ENCODE measurements around the gene MRPS2.

MRPS2 gene

GRCh38 chr9:135490980-135491464 lies 9.5 kb upstream of the MRPS2 start:
- H3K27ac ChIP-seq (ENCODE audit: low read length): no peak overlapping the region
- H3K4me1 ChIP-seq (ENCODE audit: control insufficient read depth in 1 of 2, insufficient read depth in 2 of 2, low read length in 2 of 2): no peaks in the 10 kb centered on the region
- peaks cover 0 to 25% of the 10 kb centered on the region in 2 donors for H3K36me3 ChIP-seq (ENCODE audit: control insufficient read depth in 1 of 2, insufficient read depth in 2 of 2, low read length in 2 of 2)
- no peaks in the 10 kb centered on the region for H3K9me3 ChIP-seq (ENCODE audit: control insufficient read depth in 1 of 2, low read length in 2 of 2)
- no peak overlapping the region for H3K4me3 ChIP-seq (ENCODE audit: low read depth in 1 of 2, low read length in 2 of 2)
- H3K27me3 ChIP-seq (ENCODE audit: low read depth, low read length): no peaks in the 10 kb centered on the region

DNA sequence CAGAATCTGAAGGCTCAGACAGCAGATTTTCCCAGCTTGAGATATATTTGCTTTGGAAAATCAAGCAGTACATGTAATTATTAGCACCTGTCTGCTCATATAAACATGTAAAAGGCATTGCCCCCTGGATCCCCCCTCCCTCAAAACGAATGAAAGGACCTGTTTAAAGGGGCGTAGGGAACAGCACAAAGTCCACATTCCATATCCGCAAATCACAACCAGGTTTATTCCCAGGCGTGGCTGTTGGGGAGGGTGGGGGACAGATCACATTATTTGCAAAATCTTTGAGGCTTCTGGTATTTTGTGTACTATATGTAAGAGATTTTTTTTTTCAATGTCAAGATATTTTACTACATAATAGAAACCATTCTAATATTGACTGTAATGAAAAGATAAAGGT lies 8.7 kb upstream of the MRPS2 start:
- no peak overlapping the region for H3K27ac ChIP-seq (ENCODE audit: low read length)
- H3K9me3 ChIP-seq (ENCODE audit: control insufficient read depth in 1 of 2, low read length in 2 of 2): no peaks in the 10 kb centered on the region
- H3K27me3 ChIP-seq (ENCODE audit: low read depth, low read length): no peaks in the 10 kb centered on the region
- no peak overlapping the region for H3K4me3 ChIP-seq (ENCODE audit: low read depth in 1 of 2, low read length in 2 of 2)
- no peaks in the 10 kb centered on the region for H3K4me1 ChIP-seq (ENCODE audit: control insufficient read depth in 1 of 2, insufficient read depth in 2 of 2, low read length in 2 of 2)
- peaks cover 0 to 19% of the 10 kb centered on the region in 2 donors for H3K36me3 ChIP-seq (ENCODE audit: control insufficient read depth in 1 of 2, insufficient read depth in 2 of 2, low read length in 2 of 2)

GRCh38 chr9:135492886-135493669 lies 7.4 kb upstream of the MRPS2 start:
- H3K27me3 ChIP-seq (ENCODE audit: low read depth, low read length): no peaks in the 10 kb centered on the region
- H3K4me1 ChIP-seq (ENCODE audit: control insufficient read depth in 1 of 2, insufficient read depth in 2 of 2, low read length in 2 of 2): no peaks in the 10 kb centered on the region
- H3K36me3 ChIP-seq (ENCODE audit: control insufficient read depth in 1 of 2, insufficient read depth in 2 of 2, low read length in 2 of 2): peaks cover 0 to 6% of the 10 kb centered on the region in 2 donors
- no peaks in the 10 kb centered on the region for H3K9me3 ChIP-seq (ENCODE audit: control insufficient read depth in 1 of 2, low read length in 2 of 2)
- no peak overlapping the region for H3K27ac ChIP-seq (ENCODE audit: low read length)
- H3K4me3 ChIP-seq (ENCODE audit: low read depth in 1 of 2, low read length in 2 of 2): no peak overlapping the region

GRCh38 chr9:135494791-135495559 lies 5.5 kb upstream of the MRPS2 start:
- peaks cover 0 to 7% of the 10 kb centered on the region in 2 donors for H3K4me1 ChIP-seq (ENCODE audit: control insufficient read depth in 1 of 2, insufficient read depth in 2 of 2, low read length in 2 of 2)
- no peaks in the 10 kb centered on the region for H3K36me3 ChIP-seq (ENCODE audit: control insufficient read depth in 1 of 2, insufficient read depth in 2 of 2, low read length in 2 of 2)

DNA sequence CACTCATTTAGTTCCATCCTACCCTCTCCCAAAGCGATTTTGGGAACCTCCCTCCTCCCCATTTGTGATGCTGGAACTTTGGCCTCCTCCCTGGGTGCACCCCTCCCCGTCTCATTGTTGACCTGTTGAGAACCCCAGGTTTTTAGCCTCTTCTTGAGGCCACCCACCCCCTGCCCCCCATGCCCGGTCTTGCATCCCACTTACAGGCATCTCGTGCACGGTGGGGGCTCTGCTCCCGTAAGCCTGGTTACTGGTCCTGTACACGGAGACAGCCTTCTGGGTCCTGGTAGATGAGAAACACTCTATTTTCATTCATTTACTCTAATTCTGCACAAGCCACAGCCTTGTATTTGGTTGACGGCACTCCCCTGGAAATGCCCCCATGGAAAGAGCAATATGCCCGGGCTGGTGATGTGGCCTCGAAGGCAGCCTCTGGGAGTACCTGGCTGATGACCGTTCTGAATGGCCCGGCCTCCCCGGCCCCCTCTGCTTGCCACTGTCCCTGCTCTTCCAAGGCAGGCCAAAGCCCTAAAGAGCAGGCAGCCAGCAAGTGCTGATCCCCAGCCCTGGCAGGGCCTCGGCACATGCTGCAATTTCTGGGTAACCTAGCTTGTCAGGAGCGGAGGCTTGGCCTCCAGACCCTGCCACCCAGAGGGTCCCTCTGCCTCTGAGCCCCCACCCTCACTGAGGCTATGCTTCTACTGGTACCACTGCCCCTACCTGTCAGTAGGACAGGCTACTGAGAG lies 1.9 kb upstream of the MRPS2 start:
- Histone ChIP-seq H3K9me3 (ENCODE audit: control insufficient read depth in 1 of 2, low read length in 2 of 2) (no peaks in the 10 kb centered on the region), H3K27me3 (ENCODE audit: low read depth, low read length) (no peaks in the 10 kb centered on the region), H3K36me3 (ENCODE audit: control insufficient read depth in 1 of 2, insufficient read depth in 2 of 2, low read length in 2 of 2) (peaks cover 3 to 12% of the 10 kb centered on the region in 2 donors), H3K27ac (ENCODE audit: low read length) (no peak overlapping the region), H3K4me1 (ENCODE audit: control insufficient read depth in 1 of 2, insufficient read depth in 2 of 2, low read length in 2 of 2) (peaks cover 6 to 22% of the 10 kb centered on the region in 2 donors), H3K4me3 (ENCODE audit: low read depth in 1 of 2, low read length in 2 of 2) (no peak overlapping the region)

More at GRCh38 chr9:135494791-135495559, 5.5 kb upstream of the MRPS2 start:
- Histone ChIP-seq H3K9me3 (ENCODE audit: control insufficient read depth in 1 of 2, low read length in 2 of 2) (no peaks in the 10 kb centered on the region), H3K27ac (ENCODE audit: low read length) (no peak overlapping the region), H3K4me3 (ENCODE audit: low read depth in 1 of 2, low read length in 2 of 2) (no peak overlapping the region), H3K27me3 (ENCODE audit: low read depth, low read length) (no peaks in the 10 kb centered on the region)

DNA sequence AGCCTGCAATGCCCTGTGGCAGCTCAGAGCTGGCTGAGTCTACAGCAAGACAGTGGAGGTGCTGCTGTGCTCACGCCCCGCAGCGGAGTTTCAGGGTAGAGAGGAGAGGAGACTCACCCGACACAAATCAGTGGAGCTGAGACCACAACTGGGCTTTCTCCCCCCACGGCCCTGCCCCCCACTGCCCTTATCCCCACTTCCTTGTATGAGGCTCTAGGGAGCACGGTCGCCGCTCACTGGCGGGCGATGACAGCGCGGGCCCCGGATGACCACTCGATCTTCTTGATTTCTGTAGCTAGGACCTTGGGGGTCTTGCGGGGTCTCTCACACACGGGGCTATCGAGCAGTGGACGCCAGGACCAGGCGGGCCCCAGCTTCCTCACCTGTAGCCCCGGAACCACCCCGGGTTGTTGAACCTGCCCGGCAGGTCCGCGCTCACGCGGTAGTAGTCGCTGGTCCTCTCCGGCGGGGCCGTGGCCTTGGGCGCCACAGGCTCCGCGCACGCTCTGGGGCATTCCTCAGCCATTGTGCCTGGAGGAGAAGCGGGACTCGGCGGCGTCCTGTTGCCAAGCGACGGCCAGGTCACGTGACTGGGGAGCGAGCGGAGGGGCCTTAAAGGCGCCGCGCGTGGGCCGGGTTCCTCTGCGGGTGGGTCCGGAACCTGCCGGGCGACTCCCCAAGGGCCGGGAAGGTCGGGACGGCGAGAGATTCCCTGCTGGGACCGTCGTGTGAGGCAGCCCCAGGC lies 984 bp upstream of the MRPS2 start:
- no peaks in the 10 kb centered on the region for H3K9me3 ChIP-seq (ENCODE audit: control insufficient read depth in 1 of 2, low read length in 2 of 2)
- peaks cover 9 to 20% of the 10 kb centered on the region in 2 donors for H3K36me3 ChIP-seq (ENCODE audit: control insufficient read depth in 1 of 2, insufficient read depth in 2 of 2, low read length in 2 of 2)
- no peaks in the 10 kb centered on the region for H3K27me3 ChIP-seq (ENCODE audit: low read depth, low read length)
- peaks cover 6 to 22% of the 10 kb centered on the region in 2 donors for H3K4me1 ChIP-seq (ENCODE audit: control insufficient read depth in 1 of 2, insufficient read depth in 2 of 2, low read length in 2 of 2)
- H3K27ac ChIP-seq (ENCODE audit: low read length): no peak overlapping the region
- peak overlapping the region; percentile 81 to 93 for H3K4me3 ChIP-seq (ENCODE audit: low read depth in 1 of 2, low read length in 2 of 2)

- Histone ChIP-seq H3K27me3 (ENCODE audit: low read depth, low read length) (no peaks in the 10 kb centered on the region), H3K9me3 (ENCODE audit: control insufficient read depth in 1 of 2, low read length in 2 of 2) (no peaks in the 10 kb centered on the region), H3K4me1 (ENCODE audit: control insufficient read depth in 1 of 2, insufficient read depth in 2 of 2, low read length in 2 of 2) (peaks cover 6 to 26% of the 10 kb centered on the region in 2 donors), H3K4me3 (ENCODE audit: low read depth in 1 of 2, low read length in 2 of 2) (peak overlapping the region; percentile 81 to 93), H3K27ac (ENCODE audit: low read length) (no peak overlapping the region), H3K36me3 (ENCODE audit: control insufficient read depth in 1 of 2, insufficient read depth in 2 of 2, low read length in 2 of 2) (peaks cover 9 to 26% of the 10 kb centered on the region in 2 donors)
Measured at GRCh38 chr9:135500071-135500524, 384 bp upstream of the MRPS2 start.

GRCh38 chr9:135501261-135502167 lies 1.0 kb downstream of the MRPS2 start:
- H3K27ac ChIP-seq (ENCODE audit: low read length): peak overlapping the region; percentile 23
- H3K4me1 ChIP-seq (ENCODE audit: control insufficient read depth in 1 of 2, insufficient read depth in 2 of 2, low read length in 2 of 2): peaks cover 6 to 27% of the 10 kb centered on the region in 2 donors

GRCh38 chr9:135502168-135502872 lies 1.8 kb downstream of the MRPS2 start:
- no peak overlapping the region for H3K27ac ChIP-seq (ENCODE audit: low read length)
- no peaks in the 10 kb centered on the region for H3K9me3 ChIP-seq (ENCODE audit: control insufficient read depth in 1 of 2, low read length in 2 of 2)
- H3K4me3 ChIP-seq (ENCODE audit: low read depth in 1 of 2, low read length in 2 of 2): peak overlapping the region; percentile 81 to 93
- H3K36me3 ChIP-seq (ENCODE audit: control insufficient read depth in 1 of 2, insufficient read depth in 2 of 2, low read length in 2 of 2): peaks cover 9 to 28% of the 10 kb centered on the region in 2 donors
- H3K27me3 ChIP-seq (ENCODE audit: low read depth, low read length): no peaks in the 10 kb centered on the region
- H3K4me1 ChIP-seq (ENCODE audit: control insufficient read depth in 1 of 2, insufficient read depth in 2 of 2, low read length in 2 of 2): peaks cover 6 to 27% of the 10 kb centered on the region in 2 donors

More at GRCh38 chr9:135501261-135502167, 1.0 kb downstream of the MRPS2 start:
- Histone ChIP-seq H3K27me3 (ENCODE audit: low read depth, low read length) (no peaks in the 10 kb centered on the region), H3K36me3 (ENCODE audit: control insufficient read depth in 1 of 2, insufficient read depth in 2 of 2, low read length in 2 of 2) (peaks cover 9 to 28% of the 10 kb centered on the region in 2 donors), H3K4me3 (ENCODE audit: low read depth in 1 of 2, low read length in 2 of 2) (peak overlapping the region; percentile 81 to 93), H3K9me3 (ENCODE audit: control insufficient read depth in 1 of 2, low read length in 2 of 2) (no peaks in the 10 kb centered on the region)
